ENCODE results near the gene TUBG1. TPM values are rescaled to one million over a fixed set of nuclear protein-coding genes. Genes with fewer than 3 reads are reported as not detected.

The TUBG1 gene
- 10 to 100 TPM in 2 of 4 donors, 1 to 10 TPM in 2; 6.0 to 27.7 (median 14.3) TPM for total RNA-seq

DNA sequence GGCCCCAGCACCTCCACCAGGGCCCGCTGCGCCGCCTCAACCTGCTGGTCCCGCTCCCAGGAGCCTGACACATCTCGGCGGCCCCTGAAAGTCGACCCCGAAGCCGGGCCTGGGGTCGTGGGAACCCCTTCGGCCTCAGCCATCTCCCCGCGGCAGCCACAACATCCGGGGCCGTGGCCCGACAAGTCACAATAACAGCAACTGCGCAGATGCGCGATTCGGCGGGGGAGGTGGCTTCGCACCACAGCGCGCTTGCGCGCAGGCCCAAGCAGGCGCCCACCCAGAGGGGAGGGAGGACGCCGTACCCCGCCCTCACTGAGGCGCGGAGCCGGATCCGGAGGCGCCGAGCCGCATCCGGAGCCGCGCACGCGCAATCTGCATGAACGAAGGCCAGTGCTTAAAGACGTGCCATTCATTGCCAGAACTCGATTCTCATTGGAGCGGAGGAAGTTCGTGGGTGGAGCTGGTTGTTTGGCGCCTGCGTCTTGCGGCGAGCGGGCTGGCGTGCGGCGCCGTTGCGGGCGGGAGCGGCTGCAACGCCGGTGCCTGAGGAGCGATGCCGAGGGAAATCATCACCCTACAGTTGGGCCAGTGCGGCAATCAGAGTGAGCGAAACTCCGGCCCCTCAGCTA lies at the start of gene TUBG1, which contains the start of gene RETREG3:
TSS of gene TUBG1 (plus strand) at position 502 of the 632 bp plus-strand sequence. CDS start at position 557, 55 bp downstream.
TSS of gene RETREG3 (minus strand) at position 193 of the 632 bp plus-strand sequence. CDS start at position 143, 50 bp downstream.
- Histone ChIP-seq H3K9me3 (no peaks in the 10 kb centered on the region), H3K4me3 (peak within 1 kb of the TSS; percentile 57 to 83 (median 80)), H3K4me1 (peaks cover 20 to 37% (median 31%) of the 10 kb centered on the region in 4 donors), H3K27me3 (no peaks in the 10 kb centered on the region), H3K36me3 (peaks cover 0 to 10% (median 4%) of the 10 kb centered on the region in 4 donors), H3K27ac (peak within 1 kb of the TSS; percentile 91 to 97 (median 92))
- WGBS, 2 donors (ENCODE audit: low coverage in 1 of 2), result 0% methylated on average over 29 of the region's 66 CpGs; no CpG with 5 or more reads in 1 of the 2 donors
- intact Hi-C loops (cut with DNase I; ENCODE audit: low total_unique reads) (loop anchor here (10.0 kb wide), 1 partner anchor 76 kb away; the partner anchor contains the start of genes CCR10 and CNTNAP1), in situ Hi-C loops (cut with MboI; ENCODE audit: low pct_ligation_motif_present in 1 of 4, low pct_unique_long_range_greater_than_20kb in 1 of 4, low sequenced_read_pairs in 3 of 4) (loop anchor here in 1 of 4 donors (10.0 kb wide), 1 partner anchor 76 kb away; the partner anchor contains the start of genes CCR10 and CNTNAP1)
- peak; percentile 93 for TF ChIP-seq POLR2A (IDR thresholded peaks at IDR 0.05)
- peak; percentile 90 to 97 (median 91) for TF ChIP-seq POLR2AphosphoS5 (IDR thresholded peaks at IDR 0.05)
- TF ChIP-seq, protein P1, sequence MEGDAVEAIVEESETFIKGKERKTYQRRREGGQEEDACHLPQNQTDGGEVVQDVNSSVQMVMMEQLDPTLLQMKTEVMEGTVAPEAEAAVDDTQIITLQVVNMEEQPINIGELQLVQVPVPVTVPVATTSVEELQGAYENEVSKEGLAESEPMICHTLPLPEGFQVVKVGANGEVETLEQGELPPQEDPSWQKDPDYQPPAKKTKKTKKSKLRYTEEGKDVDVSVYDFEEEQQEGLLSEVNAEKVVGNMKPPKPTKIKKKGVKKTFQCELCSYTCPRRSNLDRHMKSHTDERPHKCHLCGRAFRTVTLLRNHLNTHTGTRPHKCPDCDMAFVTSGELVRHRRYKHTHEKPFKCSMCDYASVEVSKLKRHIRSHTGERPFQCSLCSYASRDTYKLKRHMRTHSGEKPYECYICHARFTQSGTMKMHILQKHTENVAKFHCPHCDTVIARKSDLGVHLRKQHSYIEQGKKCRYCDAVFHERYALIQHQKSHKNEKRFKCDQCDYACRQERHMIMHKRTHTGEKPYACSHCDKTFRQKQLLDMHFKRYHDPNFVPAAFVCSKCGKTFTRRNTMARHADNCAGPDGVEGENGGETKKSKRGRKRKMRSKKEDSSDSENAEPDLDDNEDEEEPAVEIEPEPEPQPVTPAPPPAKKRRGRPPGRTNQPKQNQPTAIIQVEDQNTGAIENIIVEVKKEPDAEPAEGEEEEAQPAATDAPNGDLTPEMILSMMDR (IDR thresholded peaks at IDR 0.05), result peak in 4 of 5 experiments; percentile 38 to 55 (median 40)
- no peak for TF ChIP-seq EP300 (IDR thresholded peaks at IDR 0.05; ENCODE audit: low read depth)
- DNase-seq, result peak; percentile 99

DNA sequence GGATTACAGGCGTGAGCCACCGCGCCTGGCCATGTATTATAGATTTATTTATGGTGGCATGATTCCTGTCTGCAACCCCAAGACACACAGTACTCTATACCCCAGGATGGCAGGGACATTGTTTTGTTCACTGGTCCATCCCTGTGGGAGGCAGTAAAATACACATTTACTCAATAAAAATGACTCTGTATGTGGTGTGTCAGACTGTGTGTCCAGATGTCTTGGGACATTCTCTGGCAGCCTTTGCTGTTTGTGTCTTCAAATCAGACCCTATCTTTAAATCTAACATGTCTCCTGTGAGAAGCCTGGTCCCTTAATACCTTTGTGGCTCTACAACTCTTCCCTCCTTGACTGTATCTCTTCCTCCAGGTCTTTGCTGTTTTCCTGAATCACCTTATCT lies 49.2 kb upstream of the TUBG1 start:
- no peak overlapping the region for H3K4me3 ChIP-seq
- no peaks in the 10 kb centered on the region for H3K9me3 ChIP-seq
- peak overlapping the region in 1 of 4 donors; percentile 33 for H3K27ac ChIP-seq
- intact Hi-C loops (cut with DNase I; ENCODE audit: low total_unique reads) (no loop called here), in situ Hi-C loops (cut with MboI; ENCODE audit: low pct_ligation_motif_present in 1 of 4, low pct_unique_long_range_greater_than_20kb in 1 of 4, low sequenced_read_pairs in 3 of 4) (no loop called here)
- no peak for TF ChIP-seq POLR2A (IDR thresholded peaks at IDR 0.05)
- TF ChIP-seq, protein P1 (IDR thresholded peaks at IDR 0.05), result no peak
- TF ChIP-seq EP300 (IDR thresholded peaks at IDR 0.05; ENCODE audit: low read depth), result no peak
- TF ChIP-seq POLR2AphosphoS5 (IDR thresholded peaks at IDR 0.05), result no peak
- H3K4me1 ChIP-seq, result peaks cover 11 to 50% (median 36%) of the 10 kb centered on the region in 4 donors
- peaks cover 0 to 6% (median 0%) of the 10 kb centered on the region in 4 donors for H3K36me3 ChIP-seq
- no peak for DNase-seq
- no peaks in the 10 kb centered on the region for H3K27me3 ChIP-seq
- WGBS, 2 donors (ENCODE audit: low coverage in 1 of 2), result 89% methylated on average over 3 of the region's 3 CpGs; no CpG with 5 or more reads in 1 of the 2 donors

- peak within 1 kb of the TSS; percentile 66 to 92 (median 85) for H3K4me3 ChIP-seq
Measured at GRCh38 chr17:42561897-42562387, 47.5 kb upstream of the TUBG1 start, which contains the start of gene COASY. Gene COASY (plus strand): TSS chr17:42562148. CDS start chr17:42562623, 475 bp downstream.

More at GRCh38 chr17:42561897-42562387, 47.5 kb upstream of the TUBG1 start, which contains the start of gene COASY:
- H3K9me3 ChIP-seq, result no peaks in the 10 kb centered on the region
- peaks cover 18 to 52% (median 41%) of the 10 kb centered on the region in 4 donors for H3K4me1 ChIP-seq
- intact Hi-C loops (cut with DNase I; ENCODE audit: low total_unique reads), result no loop called here
- no peaks in the 10 kb centered on the region for H3K27me3 ChIP-seq
- peaks cover 0 to 6% (median 0%) of the 10 kb centered on the region in 4 donors for H3K36me3 ChIP-seq
- 1% methylated on average over 26 of the region's 26 CpGs; no CpG with 5 or more reads in 1 of the 2 donors for WGBS, 2 donors (ENCODE audit: low coverage in 1 of 2)
- TF ChIP-seq POLR2A (IDR thresholded peaks at IDR 0.05) (peak; percentile 79), POLR2AphosphoS5 (IDR thresholded peaks at IDR 0.05) (peak; percentile 79 to 94 (median 92))
- TF ChIP-seq, protein P1 (IDR thresholded peaks at IDR 0.05), result no peak
- DNase-seq, result peak; percentile 98
- in situ Hi-C loops (cut with MboI; ENCODE audit: low pct_ligation_motif_present in 1 of 4, low pct_unique_long_range_greater_than_20kb in 1 of 4, low sequenced_read_pairs in 3 of 4), result no loop called here
- peak within 1 kb of the TSS; percentile 88 to 93 (median 92) for H3K27ac ChIP-seq
